ENCODE data around the gene MBTPS1.

DNA sequence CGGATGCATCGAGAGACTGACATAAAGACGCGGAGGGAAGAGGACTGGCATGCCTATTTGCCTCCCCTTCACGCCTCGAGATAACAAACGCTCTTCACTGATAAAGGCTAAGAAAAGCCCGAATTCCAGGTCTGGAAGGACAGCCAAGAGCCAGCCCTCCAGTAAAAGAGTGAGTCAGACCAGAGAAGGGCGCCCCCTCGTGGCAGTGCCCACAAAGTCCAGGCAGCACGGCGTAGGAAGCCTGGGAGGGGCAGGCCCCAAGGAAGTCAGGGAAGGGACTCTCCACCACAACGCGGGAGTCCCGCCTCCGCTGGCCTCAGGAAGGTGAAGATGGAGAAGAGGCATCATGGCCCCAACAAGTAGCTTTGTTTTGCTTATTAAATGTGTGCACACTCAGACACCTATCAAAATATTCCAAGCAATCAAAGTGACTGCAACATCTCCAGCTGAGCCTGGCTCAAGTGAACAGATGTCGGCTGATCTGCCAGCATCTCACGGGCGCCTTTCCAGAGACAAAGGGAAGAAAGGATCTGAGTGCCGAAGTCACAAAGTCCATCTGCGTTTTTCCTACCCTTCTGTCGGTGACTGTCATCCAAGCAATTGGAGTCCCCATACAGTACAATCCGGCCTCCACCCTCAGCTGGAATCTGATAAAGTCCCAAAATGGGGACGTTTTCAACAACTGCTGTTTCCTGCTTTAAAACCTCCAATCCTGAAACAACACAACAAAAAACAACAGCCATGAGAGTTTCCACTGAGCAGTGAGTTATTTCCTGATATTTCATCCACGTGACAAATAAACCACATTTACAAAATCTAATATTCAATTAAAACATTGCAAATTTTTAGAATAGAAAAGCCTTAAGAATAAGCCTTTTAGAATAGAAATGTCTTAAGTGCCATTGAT lies 53.8 kb downstream of the MBTPS1 start:
- TF ChIP-seq POLR2AphosphoS5 (IDR thresholded peaks at IDR 0.05; ENCODE audit: low read depth), result no peak
- TF ChIP-seq, protein P1, sequence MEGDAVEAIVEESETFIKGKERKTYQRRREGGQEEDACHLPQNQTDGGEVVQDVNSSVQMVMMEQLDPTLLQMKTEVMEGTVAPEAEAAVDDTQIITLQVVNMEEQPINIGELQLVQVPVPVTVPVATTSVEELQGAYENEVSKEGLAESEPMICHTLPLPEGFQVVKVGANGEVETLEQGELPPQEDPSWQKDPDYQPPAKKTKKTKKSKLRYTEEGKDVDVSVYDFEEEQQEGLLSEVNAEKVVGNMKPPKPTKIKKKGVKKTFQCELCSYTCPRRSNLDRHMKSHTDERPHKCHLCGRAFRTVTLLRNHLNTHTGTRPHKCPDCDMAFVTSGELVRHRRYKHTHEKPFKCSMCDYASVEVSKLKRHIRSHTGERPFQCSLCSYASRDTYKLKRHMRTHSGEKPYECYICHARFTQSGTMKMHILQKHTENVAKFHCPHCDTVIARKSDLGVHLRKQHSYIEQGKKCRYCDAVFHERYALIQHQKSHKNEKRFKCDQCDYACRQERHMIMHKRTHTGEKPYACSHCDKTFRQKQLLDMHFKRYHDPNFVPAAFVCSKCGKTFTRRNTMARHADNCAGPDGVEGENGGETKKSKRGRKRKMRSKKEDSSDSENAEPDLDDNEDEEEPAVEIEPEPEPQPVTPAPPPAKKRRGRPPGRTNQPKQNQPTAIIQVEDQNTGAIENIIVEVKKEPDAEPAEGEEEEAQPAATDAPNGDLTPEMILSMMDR (conservative IDR thresholded peaks at IDR 0.05; ENCODE audit: low read depth in 2 of 2), result peak; percentile 96 to 97
- TF ChIP-seq, protein P2, sequence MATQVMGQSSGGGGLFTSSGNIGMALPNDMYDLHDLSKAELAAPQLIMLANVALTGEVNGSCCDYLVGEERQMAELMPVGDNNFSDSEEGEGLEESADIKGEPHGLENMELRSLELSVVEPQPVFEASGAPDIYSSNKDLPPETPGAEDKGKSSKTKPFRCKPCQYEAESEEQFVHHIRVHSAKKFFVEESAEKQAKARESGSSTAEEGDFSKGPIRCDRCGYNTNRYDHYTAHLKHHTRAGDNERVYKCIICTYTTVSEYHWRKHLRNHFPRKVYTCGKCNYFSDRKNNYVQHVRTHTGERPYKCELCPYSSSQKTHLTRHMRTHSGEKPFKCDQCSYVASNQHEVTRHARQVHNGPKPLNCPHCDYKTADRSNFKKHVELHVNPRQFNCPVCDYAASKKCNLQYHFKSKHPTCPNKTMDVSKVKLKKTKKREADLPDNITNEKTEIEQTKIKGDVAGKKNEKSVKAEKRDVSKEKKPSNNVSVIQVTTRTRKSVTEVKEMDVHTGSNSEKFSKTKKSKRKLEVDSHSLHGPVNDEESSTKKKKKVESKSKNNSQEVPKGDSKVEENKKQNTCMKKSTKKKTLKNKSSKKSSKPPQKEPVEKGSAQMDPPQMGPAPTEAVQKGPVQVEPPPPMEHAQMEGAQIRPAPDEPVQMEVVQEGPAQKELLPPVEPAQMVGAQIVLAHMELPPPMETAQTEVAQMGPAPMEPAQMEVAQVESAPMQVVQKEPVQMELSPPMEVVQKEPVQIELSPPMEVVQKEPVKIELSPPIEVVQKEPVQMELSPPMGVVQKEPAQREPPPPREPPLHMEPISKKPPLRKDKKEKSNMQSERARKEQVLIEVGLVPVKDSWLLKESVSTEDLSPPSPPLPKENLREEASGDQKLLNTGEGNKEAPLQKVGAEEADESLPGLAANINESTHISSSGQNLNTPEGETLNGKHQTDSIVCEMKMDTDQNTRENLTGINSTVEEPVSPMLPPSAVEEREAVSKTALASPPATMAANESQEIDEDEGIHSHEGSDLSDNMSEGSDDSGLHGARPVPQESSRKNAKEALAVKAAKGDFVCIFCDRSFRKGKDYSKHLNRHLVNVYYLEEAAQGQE (IDR thresholded peaks at IDR 0.05; ENCODE audit: unreplicated experiment), result no peak
- TF ChIP-seq CREB1 (CRISPR knock-in tag; IDR thresholded peaks at IDR 0.05; ENCODE audit: low read depth), result peak; percentile 43; the same call in 1 of the 2 replicates
- TF ChIP-seq EZH2 (IDR thresholded peaks at IDR 0.05; ENCODE audit: low read depth, unreplicated experiment), result no peak
- TF ChIP-seq JUNB (IDR thresholded peaks at IDR 0.05; ENCODE audit: unreplicated experiment), result no peak
- TF ChIP-seq ZNF331 (CRISPR knock-in tag; IDR thresholded peaks at IDR 0.05; ENCODE audit: low read depth), result no peak
- TF ChIP-seq EZH2phosphoT487 (IDR thresholded peaks at IDR 0.05; ENCODE audit: unreplicated experiment), result no peak
- TF ChIP-seq ETS1 (IDR thresholded peaks at IDR 0.05), result no peak
- TF ChIP-seq, protein P3, sequence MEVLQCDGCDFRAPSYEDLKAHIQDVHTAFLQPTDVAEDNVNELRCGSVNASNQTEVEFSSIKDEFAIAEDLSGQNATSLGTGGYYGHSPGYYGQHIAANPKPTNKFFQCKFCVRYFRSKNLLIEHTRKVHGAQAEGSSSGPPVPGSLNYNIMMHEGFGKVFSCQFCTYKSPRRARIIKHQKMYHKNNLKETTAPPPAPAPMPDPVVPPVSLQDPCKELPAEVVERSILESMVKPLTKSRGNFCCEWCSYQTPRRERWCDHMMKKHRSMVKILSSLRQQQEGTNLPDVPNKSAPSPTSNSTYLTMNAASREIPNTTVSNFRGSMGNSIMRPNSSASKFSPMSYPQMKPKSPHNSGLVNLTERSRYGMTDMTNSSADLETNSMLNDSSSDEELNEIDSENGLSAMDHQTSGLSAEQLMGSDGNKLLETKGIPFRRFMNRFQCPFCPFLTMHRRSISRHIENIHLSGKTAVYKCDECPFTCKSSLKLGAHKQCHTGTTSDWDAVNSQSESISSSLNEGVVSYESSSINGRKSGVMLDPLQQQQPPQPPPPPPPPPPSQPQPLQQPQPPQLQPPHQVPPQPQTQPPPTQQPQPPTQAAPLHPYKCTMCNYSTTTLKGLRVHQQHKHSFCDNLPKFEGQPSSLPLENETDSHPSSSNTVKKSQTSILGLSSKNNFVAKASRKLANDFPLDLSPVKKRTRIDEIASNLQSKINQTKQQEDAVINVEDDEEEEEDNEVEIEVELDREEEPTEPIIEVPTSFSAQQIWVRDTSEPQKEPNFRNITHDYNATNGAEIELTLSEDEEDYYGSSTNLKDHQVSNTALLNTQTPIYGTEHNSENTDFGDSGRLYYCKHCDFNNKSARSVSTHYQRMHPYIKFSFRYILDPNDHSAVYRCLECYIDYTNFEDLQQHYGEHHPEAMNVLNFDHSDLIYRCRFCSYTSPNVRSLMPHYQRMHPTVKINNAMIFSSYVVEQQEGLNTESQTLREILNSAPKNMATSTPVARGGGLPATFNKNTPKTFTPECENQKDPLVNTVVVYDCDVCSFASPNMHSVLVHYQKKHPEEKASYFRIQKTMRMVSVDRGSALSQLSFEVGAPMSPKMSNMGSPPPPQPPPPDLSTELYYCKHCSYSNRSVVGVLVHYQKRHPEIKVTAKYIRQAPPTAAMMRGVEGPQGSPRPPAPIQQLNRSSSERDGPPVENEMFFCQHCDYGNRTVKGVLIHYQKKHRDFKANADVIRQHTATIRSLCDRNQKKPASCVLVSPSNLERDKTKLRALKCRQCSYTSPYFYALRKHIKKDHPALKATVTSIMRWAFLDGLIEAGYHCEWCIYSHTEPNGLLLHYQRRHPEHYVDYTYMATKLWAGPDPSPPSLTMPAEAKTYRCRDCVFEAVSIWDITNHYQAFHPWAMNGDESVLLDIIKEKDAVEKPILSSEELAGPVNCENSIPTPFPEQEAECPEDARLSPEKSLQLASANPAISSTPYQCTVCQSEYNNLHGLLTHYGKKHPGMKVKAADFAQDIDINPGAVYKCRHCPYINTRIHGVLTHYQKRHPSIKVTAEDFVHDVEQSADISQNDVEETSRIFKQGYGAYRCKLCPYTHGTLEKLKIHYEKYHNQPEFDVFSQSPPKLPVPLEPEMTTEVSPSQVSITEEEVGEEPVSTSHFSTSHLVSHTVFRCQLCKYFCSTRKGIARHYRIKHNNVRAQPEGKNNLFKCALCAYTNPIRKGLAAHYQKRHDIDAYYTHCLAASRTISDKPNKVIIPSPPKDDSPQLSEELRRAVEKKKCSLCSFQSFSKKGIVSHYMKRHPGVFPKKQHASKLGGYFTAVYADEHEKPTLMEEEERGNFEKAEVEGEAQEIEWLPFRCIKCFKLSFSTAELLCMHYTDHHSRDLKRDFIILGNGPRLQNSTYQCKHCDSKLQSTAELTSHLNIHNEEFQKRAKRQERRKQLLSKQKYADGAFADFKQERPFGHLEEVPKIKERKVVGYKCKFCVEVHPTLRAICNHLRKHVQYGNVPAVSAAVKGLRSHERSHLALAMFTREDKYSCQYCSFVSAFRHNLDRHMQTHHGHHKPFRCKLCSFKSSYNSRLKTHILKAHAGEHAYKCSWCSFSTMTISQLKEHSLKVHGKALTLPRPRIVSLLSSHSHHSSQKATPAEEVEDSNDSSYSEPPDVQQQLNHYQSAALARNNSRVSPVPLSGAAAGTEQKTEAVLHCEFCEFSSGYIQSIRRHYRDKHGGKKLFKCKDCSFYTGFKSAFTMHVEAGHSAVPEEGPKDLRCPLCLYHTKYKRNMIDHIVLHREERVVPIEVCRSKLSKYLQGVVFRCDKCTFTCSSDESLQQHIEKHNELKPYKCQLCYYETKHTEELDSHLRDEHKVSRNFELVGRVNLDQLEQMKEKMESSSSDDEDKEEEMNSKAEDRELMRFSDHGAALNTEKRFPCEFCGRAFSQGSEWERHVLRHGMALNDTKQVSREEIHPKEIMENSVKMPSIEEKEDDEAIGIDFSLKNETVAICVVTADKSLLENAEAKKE (CRISPR knock-in tag; IDR thresholded peaks at IDR 0.05), result no peak
- no peak for TF ChIP-seq NANOG (IDR thresholded peaks at IDR 0.05; ENCODE audit: borderline replicate concordance)
- TF ChIP-seq ZNF114 (CRISPR knock-in tag; IDR thresholded peaks at IDR 0.05), result no peak
- no peak for TF ChIP-seq STAT1 (IDR thresholded peaks at IDR 0.05; ENCODE audit: unreplicated experiment)

Data from GM23338 (cell line).